GM18870 (cell line): Measurements from ENCODE around the gene HK1.
A peak's percentile ranks its signal among the peaks of the same experiment; 100 is the strongest.
"Not testable (repeated sequence)": the region's sequence is repeated elsewhere in the genome, so short reads cannot be mapped to it uniquely, and the experiment has no call there.

ENCODE experiments used
- ATAC-seq: cut with Tn5 transposase; IDR thresholded peaks from one replicate; pipeline ENCODE4 v1.9.1; 2021; ENCODE audit warnings: moderate library complexity; ENCODE audit not compliant: unreplicated experiment

Gene HK1

DNA sequence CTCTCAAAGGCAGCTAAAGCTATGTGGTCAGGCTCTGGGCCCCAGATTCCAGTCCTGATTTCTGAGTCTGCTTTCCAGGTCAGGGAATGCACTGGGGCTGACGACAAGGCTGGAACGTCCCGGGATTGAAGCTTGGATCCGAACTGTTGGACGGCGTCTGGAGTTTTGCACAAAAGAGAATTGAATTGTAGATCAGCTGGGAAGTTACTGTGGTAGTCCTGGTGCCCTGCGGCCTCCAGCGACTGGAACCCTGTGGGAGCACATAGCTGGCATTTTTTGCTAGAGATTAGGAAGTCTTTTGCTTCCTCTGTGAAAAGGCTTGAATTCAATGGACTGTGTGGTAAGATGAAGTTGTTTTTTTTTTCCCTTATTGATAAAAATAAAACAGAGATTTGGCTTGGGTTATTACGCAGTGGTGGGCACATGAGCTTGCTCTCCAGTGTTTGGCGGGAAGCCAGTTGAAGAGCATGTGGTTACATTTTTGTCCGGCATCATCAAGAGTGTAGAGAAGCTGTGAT lies at the start of gene HK1:
HK1 (plus strand) TSS at position 51 of the 518 bp plus-strand sequence.
- ATAC-seq, result no peak

GRCh38 chr10:69229616-69229916 lies 48.7 kb upstream of the HK1 start:
- ATAC-seq, result no peak

DNA sequence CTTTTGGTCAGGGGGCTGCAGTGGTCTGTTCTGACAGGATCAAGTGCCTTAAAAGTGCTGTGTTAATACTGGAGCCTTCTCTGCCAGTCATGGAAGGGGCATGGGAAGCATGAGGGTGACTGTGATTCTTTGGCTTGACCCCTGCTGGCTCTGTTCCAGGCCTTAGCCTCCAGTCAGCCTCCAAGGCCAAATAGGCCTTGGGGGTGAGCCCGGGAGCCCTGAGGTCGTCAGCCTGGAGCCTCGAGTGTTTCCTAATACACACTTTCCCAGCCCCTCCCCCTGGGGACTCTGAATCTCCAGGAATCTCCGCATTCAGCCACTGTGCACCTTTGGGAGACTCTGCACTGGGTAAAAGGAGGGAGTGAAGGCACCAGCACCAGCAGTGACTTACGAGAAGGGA lies 48.2 kb upstream of the HK1 start:
- no peak for ATAC-seq

GRCh38 chr10:69232252-69232651 lies 46.0 kb upstream of the HK1 start:
- no peak for ATAC-seq

GRCh38 chr10:69232736-69233480 lies 45.4 kb upstream of the HK1 start:
- no peak for ATAC-seq

GRCh38 chr10:69234447-69234846 lies 43.8 kb upstream of the HK1 start:
- ATAC-seq, result no peak

DNA sequence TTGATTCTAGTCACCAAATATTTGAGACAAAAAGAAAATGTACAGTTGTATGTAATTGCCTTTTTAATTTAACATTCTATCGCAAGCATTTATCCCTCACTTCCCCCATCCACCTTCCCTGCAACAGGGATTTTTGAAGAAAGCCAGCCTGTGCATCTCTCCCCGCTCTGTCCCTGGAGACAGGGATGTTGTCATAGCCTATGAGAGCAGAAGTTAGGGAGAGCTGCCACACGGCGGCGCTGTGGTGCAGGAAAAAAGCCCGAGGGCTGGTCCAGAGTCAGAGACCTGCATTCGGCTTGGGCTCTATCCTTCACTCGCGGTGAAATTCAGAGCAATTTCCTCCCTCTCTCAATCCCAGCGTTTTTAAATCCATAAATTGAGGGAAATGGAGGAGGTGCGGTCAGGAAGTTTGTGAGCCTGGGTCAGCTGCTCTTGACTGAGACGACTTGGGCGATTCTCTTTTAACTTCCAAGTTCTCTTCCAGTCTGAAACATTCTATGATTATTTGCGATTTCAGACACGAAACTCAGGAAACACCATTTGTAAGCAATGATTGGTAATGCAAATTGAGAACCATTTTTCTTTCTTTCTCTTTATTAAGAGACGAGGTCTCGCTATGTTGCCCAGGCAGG lies 40.7 kb upstream of the HK1 start:
- peak; percentile 81 for ATAC-seq

- ATAC-seq, result no peak
Observed at GRCh38 chr10:69239136-69239535, 39.2 kb upstream of the HK1 start.

DNA sequence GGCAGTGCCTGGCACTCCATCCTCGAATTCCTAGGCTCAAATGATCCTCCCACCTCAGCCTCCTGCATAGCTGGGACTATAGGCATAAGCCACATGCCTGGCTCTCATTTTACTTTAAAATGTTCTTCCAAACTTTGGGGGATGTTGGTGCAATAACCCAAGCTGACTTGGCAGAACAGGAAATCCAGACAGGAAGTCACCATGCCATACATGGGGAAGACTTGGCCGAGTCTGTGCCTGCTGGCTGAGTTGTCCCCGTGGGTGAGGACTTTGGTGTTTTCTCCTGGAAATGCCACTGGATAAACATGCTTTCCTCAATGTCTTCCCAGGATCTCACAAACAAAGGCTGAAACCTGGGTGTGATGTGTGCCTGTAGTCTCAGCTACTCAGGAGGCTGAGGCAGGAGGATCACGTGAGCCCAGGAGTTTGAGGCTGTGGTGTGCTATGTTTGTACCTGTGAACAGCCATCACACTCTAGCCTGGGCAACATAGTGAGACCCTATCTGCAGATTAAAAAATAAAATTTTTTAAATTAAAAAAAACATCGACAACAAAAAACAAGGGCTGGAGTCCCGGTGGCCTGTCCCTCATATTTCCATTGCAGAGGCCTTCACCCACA lies 38.4 kb upstream of the HK1 start:
- ATAC-seq, result no peak

DNA sequence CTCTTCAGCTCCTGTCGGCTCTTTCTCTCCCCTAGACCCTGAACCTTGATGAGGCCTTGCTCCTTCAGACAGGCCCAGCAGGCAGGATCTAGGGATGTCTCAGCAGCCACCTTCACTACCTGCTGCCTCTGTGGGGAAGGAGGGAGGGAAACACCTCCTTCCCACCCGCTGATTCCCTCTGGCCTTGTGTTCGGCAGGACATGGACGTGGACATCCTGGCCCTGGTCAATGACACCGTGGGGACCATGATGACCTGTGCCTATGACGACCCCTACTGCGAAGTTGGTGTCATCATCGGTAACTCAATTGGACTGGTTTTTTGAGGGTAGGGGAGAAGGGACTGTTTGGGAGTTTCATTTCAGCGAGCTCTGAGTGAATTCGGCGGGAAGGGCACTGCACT lies 37.8 kb upstream of the HK1 start:
- no peak for ATAC-seq

- ATAC-seq, result no peak
Observed at GRCh38 chr10:69241575-69241974, 36.7 kb upstream of the HK1 start.

DNA sequence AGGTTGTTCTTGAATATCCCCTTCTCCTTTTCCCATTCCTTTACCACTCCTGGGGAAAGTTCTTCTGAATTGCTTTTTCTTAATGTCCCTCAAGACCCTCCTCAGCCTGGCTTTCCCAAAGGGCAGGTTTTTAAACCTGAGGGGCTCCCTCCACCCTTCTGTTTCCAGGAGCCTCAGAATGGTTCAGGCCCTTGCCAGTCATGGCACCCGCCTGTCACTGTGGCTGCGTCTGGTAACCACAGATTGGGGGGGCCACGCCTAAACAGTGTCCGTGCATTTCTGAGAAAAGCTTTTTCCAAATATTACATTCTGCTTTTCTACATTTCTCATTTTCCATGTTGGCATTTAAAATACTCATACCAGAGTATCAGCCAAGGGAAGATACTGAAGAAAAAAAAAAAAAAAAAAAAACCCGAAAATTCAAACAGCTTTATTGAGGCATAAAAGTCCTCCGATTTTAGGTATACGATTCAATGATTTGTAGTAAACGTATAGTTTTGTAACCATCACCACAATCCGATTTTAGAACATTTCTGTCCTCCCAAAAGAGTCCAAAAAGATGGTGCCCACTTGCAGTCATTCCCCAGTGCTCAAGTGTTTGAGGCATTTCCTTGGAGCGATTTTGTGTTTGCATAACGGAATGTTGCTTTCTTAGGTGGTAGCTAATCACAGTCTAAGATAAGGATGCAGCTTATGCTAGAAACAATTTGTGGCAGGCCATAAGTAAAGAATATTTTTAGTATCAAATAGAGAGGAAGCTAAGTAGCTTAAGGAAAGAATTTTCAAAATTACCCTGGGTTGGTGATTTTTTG lies 36.0 kb upstream of the HK1 start:
- ATAC-seq, result no peak

- no peak for ATAC-seq
Observed at GRCh38 chr10:69242852-69243212, 35.5 kb upstream of the HK1 start.

GRCh38 chr10:69243817-69244216 lies 34.5 kb upstream of the HK1 start:
- ATAC-seq, result no peak

DNA sequence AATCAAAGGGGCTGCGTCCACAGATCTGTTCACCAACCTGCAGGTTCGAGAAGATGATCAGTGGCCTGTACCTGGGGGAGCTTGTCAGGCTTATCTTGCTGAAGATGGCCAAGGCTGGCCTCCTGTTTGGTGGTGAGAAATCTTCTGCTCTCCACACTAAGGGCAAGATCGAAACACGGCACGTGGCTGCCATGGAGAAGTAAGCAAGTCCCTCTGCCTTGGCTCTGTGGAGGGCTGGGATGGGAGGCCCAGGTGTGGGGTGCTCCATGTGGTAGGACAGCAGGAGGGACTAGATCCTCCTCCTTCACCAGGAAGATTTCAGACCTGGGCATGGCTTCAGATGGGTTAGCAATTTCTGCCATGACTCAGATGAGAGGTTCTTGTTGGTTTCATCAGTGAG lies 32.3 kb upstream of the HK1 start:
- ATAC-seq, result no peak

GRCh38 chr10:69246581-69247312 lies 31.5 kb upstream of the HK1 start:
- ATAC-seq, result no peak

DNA sequence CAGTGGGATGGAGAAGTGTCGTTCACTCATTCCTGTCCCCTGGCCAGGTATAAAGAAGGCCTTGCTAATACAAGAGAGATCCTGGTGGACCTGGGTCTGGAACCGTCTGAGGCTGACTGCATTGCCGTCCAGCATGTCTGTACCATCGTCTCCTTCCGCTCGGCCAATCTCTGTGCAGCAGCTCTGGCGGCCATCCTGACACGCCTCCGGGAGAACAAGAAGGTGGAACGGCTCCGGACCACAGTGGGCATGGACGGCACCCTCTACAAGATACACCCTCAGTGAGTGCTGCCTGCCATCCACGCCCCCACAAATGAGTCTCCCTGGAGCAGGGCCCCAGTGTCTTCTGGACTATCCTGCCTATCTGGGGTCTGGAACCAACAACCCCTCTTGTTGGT lies 31.0 kb upstream of the HK1 start:
- no peak for ATAC-seq

- no peak for ATAC-seq
Observed at GRCh38 chr10:69248117-69248730, 30.1 kb upstream of the HK1 start.

DNA sequence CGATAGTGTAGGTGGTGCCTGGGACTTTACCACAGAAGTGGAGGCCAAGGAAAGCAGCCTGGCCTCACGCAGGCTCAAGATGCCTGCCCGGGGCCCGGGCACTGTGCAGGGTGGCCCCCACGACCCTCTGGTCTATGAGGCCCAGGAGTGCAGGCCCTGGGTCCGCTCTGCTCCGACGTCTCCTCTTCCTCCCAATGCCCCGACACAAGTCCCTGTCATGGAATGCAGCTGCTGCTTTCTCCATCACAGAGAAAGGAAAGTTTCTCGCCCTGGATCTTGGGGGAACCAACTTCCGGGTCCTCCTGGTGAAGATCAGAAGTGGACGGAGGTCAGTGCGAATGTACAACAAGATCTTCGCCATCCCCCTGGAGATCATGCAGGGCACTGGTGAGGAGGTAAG lies 28.3 kb upstream of the HK1 start:
- ATAC-seq, result no peak

DNA sequence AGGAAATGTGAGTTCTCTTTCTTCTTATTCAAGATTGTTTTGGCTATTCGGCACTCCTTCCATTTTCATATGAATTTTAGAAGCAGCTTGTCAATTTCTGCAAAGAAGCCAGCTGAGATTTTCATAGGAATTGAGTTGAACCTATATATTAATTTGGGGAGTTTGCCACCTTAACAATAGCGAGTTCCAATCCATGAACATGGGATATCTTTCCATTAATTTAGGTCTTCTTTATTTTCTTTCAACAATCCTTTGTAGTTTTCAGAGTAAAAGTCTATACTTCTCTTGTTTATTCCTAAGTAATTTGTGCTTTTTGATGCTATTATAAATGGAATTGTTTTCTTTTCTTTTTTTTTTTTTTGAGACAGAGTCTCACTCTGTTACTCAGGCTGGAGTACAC lies 26.9 kb upstream of the HK1 start:
- ATAC-seq, result not testable (repeated sequence)
